Measurements from ENCODE around the gene ADIRF.
"Not testable (repeated sequence)": the region's sequence is repeated elsewhere in the genome, so short reads cannot be mapped to it uniquely, and the experiment has no call there.

Gene ADIRF
- 0 reads per million in 2 donors for total RNA-seq

- DNase-seq = no peak
Measured at GRCh38 chr10:86968271-86968993, at the start of gene ADIRF. Gene ADIRF (plus strand): TSS chr10:86968482. CDS start chr10:86968545, 63 bp downstream.

GRCh38 chr10:86922553-86922961 lies 45.7 kb upstream of the ADIRF start:
- no peak for DNase-seq

GRCh38 chr10:86929468-86930380 lies 38.6 kb upstream of the ADIRF start:
- DNase-seq = no peak

GRCh38 chr10:86931872-86932271 lies 36.4 kb upstream of the ADIRF start:
- no peak for DNase-seq

- no peak for DNase-seq
Measured at GRCh38 chr10:86932674-86933073, 35.6 kb upstream of the ADIRF start.

- DNase-seq = not testable (repeated sequence)
Measured at GRCh38 chr10:86934162-86934711, 34.0 kb upstream of the ADIRF start.

- DNase-seq = no peak
Measured at GRCh38 chr10:86936661-86937501, 31.4 kb upstream of the ADIRF start.

- DNase-seq = no peak
Measured at GRCh38 chr10:86937502-86938154, 30.7 kb upstream of the ADIRF start.

- DNase-seq = no peak
Measured at GRCh38 chr10:86938260-86938659, 30.0 kb upstream of the ADIRF start.

GRCh38 chr10:86940076-86940475 lies 28.2 kb upstream of the ADIRF start:
- DNase-seq = not testable (repeated sequence)

- no peak for DNase-seq
Measured at GRCh38 chr10:86940677-86941076, 27.6 kb upstream of the ADIRF start.

- DNase-seq = no peak
Measured at GRCh38 chr10:86941426-86941825, 26.9 kb upstream of the ADIRF start.

GRCh38 chr10:86941991-86942421 lies 26.3 kb upstream of the ADIRF start:
- no peak for DNase-seq

GRCh38 chr10:86942441-86943315 lies 25.6 kb upstream of the ADIRF start:
- DNase-seq = no peak

- no peak for DNase-seq
Measured at GRCh38 chr10:86943316-86944030, 24.8 kb upstream of the ADIRF start.

- DNase-seq = no peak
Measured at GRCh38 chr10:86944031-86944419, 24.3 kb upstream of the ADIRF start.

- no peak for DNase-seq
Measured at GRCh38 chr10:86944471-86944870, 23.8 kb upstream of the ADIRF start.

- no peak for DNase-seq
Measured at GRCh38 chr10:86944907-86945306, 23.4 kb upstream of the ADIRF start.

- no peak for DNase-seq
Measured at GRCh38 chr10:86945361-86946212, 22.7 kb upstream of the ADIRF start.
